ENCODE data around the gene DZIP1. TPM values are rescaled to one million over a fixed set of nuclear protein-coding genes. Genes with fewer than 3 reads are reported as not detected.

The DZIP1 gene
- total and polyA plus RNA-seq, 10 of the 15 experiments (the other 5 are each of a cell fraction or from before 2014, with no cell fraction given): 0.01 to 1.9 (median 0.55) TPM

GRCh38 chr13:95573221-95573620, 71.3 kb downstream of the DZIP1 start:
- CTCF ChIA-PET: interaction anchor here (1.1 to 2.2 kb wide), 2 partner anchors 9 to 51 kb away, joined by 3 to 6 read pairs; no protein-coding TSS in a partner anchor
- H4K20me1 ChIP-seq (ENCODE audit: control insufficient read depth, insufficient read depth): no peaks in the 10 kb centered on the region
- no peak for FAIRE-seq

More at GRCh38 chr13:95573221-95573620, 71.3 kb downstream of the DZIP1 start:
- Histone ChIP-seq H3K4me2 (ENCODE audit: control insufficient read depth, insufficient read depth) (no peak overlapping the region), H3K9ac (ENCODE audit: control insufficient read depth, insufficient read depth, low read length) (no peak overlapping the region), H3K9me3 (replicated peaks; ENCODE audit: control insufficient read depth, insufficient read depth, low read length) (no peaks in the 10 kb centered on the region), H3K79me2 (ENCODE audit: control insufficient read depth, insufficient read depth, low read length) (no peaks in the 10 kb centered on the region), H2AFZ (ENCODE audit: control insufficient read depth, low read depth, low read length) (no peak overlapping the region), H3K4me3 (no peak overlapping the region), H3K36me3 (ENCODE audit: control insufficient read depth in 2 of 2, insufficient read depth in 2 of 2, low read length in 1 of 2) (no peaks in the 10 kb centered on the region), H3K27me3 (replicated peaks in 1 of 2; ENCODE audit: control insufficient read depth in 2 of 2, insufficient read depth in 2 of 2, low read length in 1 of 2) (0 out of 4 replicates have a peak, but pooled peaks cover 0 to 1% of the 10 kb centered on the region in 2 experiments), H3K4me1 (ENCODE audit: control insufficient read depth, insufficient read depth, low read length) (no peaks in the 10 kb centered on the region), H3K27ac (ENCODE audit: control insufficient read depth, insufficient read depth) (no peak overlapping the region)
- WGBS (ENCODE audit: insufficient coverage, insufficient replicate concordance, low lambda C conversion rate, missing lambda C conversion rate): 60% methylated on average over 4 of the region's 4 CpGs
- POLR2A ChIA-PET: no interaction called here
- TF ChIP-seq CEBPB (IDR thresholded peaks at IDR 0.05; ENCODE audit: borderline replicate concordance in 1 of 2, low read depth in 2 of 2, low read length in 2 of 2): no peak
- TF ChIP-seq MXI1 (IDR thresholded peaks at IDR 0.05; ENCODE audit: low read depth, low read length): no peak
- TF ChIP-seq TCF3 (IDR thresholded peaks at IDR 0.05; ENCODE audit: borderline replicate concordance, insufficient read depth, low read depth, low read length): no peak
- TF ChIP-seq NBN (IDR thresholded peaks at IDR 0.05): no peak
- no peak for TF ChIP-seq HSF1 (IDR thresholded peaks at IDR 0.05; ENCODE audit: low read depth, low read length)
- no peak for TF ChIP-seq CBX5 (IDR thresholded peaks at IDR 0.05; ENCODE audit: low read depth)
- TF ChIP-seq RBBP5 (conservative IDR thresholded peaks at IDR 0.05): no peak
- TF ChIP-seq RUNX3 (IDR thresholded peaks at IDR 0.05; ENCODE audit: low read length): no peak
- no peak for TF ChIP-seq BACH1 (IDR thresholded peaks at IDR 0.05; ENCODE audit: borderline replicate concordance)
- no peak for TF ChIP-seq ATF2 (IDR thresholded peaks at IDR 0.05; ENCODE audit: low read length)
- TF ChIP-seq IRF5 (IDR thresholded peaks at IDR 0.05; ENCODE audit: borderline replicate concordance): no peak
- no peak for TF ChIP-seq ZBTB33 (IDR thresholded peaks at IDR 0.05)
- ATAC-seq (no peak), DNase-seq (ENCODE audit: low read depth, low spot score) (no peak)
- RAD21 ChIA-PET (ENCODE audit: unreplicated experiment): no interaction called here
- in situ Hi-C loops (cut with MboI): no loop called here
- SMC1A ChIA-PET (ENCODE audit: uncharacterized antibody, unreplicated experiment): no interaction called here
- BruUV-seq (replicated peaks): no TSS peak
- intact Hi-C loops (cut with micrococcal nuclease; ENCODE audit: unreplicated experiment): no loop called here
